Endothelial cell of umbilical vein (primary cell): ENCODE results near the gene HCN1. TPM values are rescaled to one million over a fixed set of nuclear protein-coding genes. Genes with fewer than 3 reads are reported as not detected.
A peak's percentile ranks its signal among the peaks of the same experiment; 100 is the strongest.

ENCODE experiments used
- BruUV-seq: library from RNA; stranded (reverse); fragments of 400-500 nt; replicated peaks from 2 replicates; lab custom pipeline; 2021; lab: Mats Ljungman, UMichigan
- CTCF ChIA-PET: fragments of 300-600, 350-600 bp; sonication (Branson Sonifier 250); formaldehyde crosslinking; loops from one replicate; lab custom pipeline; 2021; ENCODE audit warnings: antibody characterized with exemption, inconsistent platforms; lab: Charles Lee
- POLR2A ChIA-PET: fragments of 300-600, 350-600 bp; sonication (Branson Sonifier 250); formaldehyde crosslinking; loops from one replicate; lab custom pipeline; 2021; ENCODE audit warnings: antibody characterized with exemption, inconsistent platforms; lab: Charles Lee
- DNase-seq: peaks from one replicate; pipeline ENCODE4 v3.0.0-alpha.2; 2011; ENCODE audit warnings: low read depth, low spot score
- FAIRE-seq: peaks from 2 replicates; lab custom pipeline; 2011; peaks lifted over from hg19 to GRCh38; lab: Jason Lieb, UNC
- H2AFZ ChIP-seq: 2 replicates; pipeline ENCODE4 v1.6.0; 2012; ENCODE audit warnings: low read depth, low read length, control low read depth, inconsistent platforms
- H3K27ac ChIP-seq: 2 replicates; pipeline ENCODE4 v1.5.1; 2011; ENCODE audit warnings: low read depth, mild to moderate bottlenecking, control low read depth, low read length, moderate library complexity; ENCODE audit not compliant: insufficient read depth
- H3K27me3 ChIP-seq, 2 experiments: 2 replicates each; pipeline versions ENCODE4 v1.6.0 to v1.6.1; 2011; ENCODE audit warnings: low read length in 2 of 2, mixed read lengths in 1 of 2; ENCODE audit not compliant: control insufficient read depth in 2 of 2, insufficient read depth in 2 of 2
- H3K36me3 ChIP-seq, 2 experiments: 2 replicates in 1 of 2; 3 replicates in 1 of 2; pipeline ENCODE4 v1.5.1; 2011; ENCODE audit warnings: low read length in 2 of 2, mild to moderate bottlenecking in 1 of 2, moderate library complexity in 1 of 2; ENCODE audit not compliant: control insufficient read depth in 2 of 2, insufficient read depth in 2 of 2; ENCODE audit errors: extremely low read depth in 1 of 2
- H3K4me1 ChIP-seq: 3 replicates; pipeline ENCODE4 v1.5.1; 2011; ENCODE audit warnings: mild to moderate bottlenecking, low read length; ENCODE audit not compliant: control insufficient read depth, insufficient read depth; ENCODE audit errors: extremely low read depth
- H3K4me2 ChIP-seq: 2 replicates; pipeline ENCODE4 v1.6.1; 2011; ENCODE audit warnings: low read length, control low read depth, mixed read lengths; ENCODE audit not compliant: insufficient read depth
- H3K4me3 ChIP-seq, 3 experiments: fragments of 200-600 bp in 1 of 3; sonication (generic), shearing (Covaris generic) in 1 of 3; replicated peaks in 1 of 3; 2 replicates each; pipeline ENCODE4 v1.5.1; 2011 to 2016; ENCODE audit warnings: control low read depth in 3 of 3, low read length in 3 of 3, mild to moderate bottlenecking in 2 of 3, inconsistent platforms in 1 of 3, low read depth in 1 of 3, moderate library complexity in 1 of 3; ENCODE audit not compliant: insufficient read depth in 1 of 3
- H3K79me2 ChIP-seq: 2 replicates; pipeline ENCODE4 v1.6.0; 2012; ENCODE audit warnings: low read length, inconsistent platforms; ENCODE audit not compliant: control insufficient read depth, insufficient read depth
- H3K9ac ChIP-seq: replicated peaks from 2 replicates; pipeline ENCODE3; 2011; ENCODE audit warnings: low read length, control low read depth; ENCODE audit not compliant: insufficient read depth; ENCODE audit errors: extremely low read depth
- H3K9me1 ChIP-seq: replicated peaks from 3 replicates; pipeline ENCODE4 v1.6.0; 2011; ENCODE audit warnings: mild to moderate bottlenecking, low read length; ENCODE audit not compliant: control insufficient read depth, insufficient read depth; ENCODE audit errors: extremely low read depth
- H3K9me3 ChIP-seq: replicated peaks from 2 replicates; pipeline ENCODE4 v1.5.1; 2012; ENCODE audit warnings: low read length, inconsistent platforms; ENCODE audit not compliant: control insufficient read depth, insufficient read depth
- H4K20me1 ChIP-seq: replicated peaks from 2 replicates; pipeline ENCODE3; 2011; ENCODE audit warnings: mild to moderate bottlenecking, low read length; ENCODE audit not compliant: control insufficient read depth, insufficient read depth; ENCODE audit errors: extremely low read depth
- EZH2 ChIP-seq: IDR thresholded peaks from 2 replicates; pipeline ENCODE4 v1.6.1; 2012; ENCODE audit warnings: borderline replicate concordance, low read depth, mild to moderate bottlenecking, moderate library complexity, low read length, inconsistent platforms; ENCODE audit not compliant: severe bottlenecking
- GATA2 ChIP-seq: IDR thresholded peaks from 2 replicates; pipeline ENCODE4 v1.7.0; 2011; ENCODE audit warnings: low read depth, mild to moderate bottlenecking, moderate library complexity, mixed read lengths, low read length; ENCODE audit not compliant: insufficient read length, insufficient read depth
- JUN ChIP-seq: IDR thresholded peaks from 2 replicates; pipeline ENCODE4 v1.6.1; 2011; ENCODE audit warnings: borderline replicate concordance, low read depth; ENCODE audit not compliant: insufficient read length, insufficient read depth
- MYC ChIP-seq: IDR thresholded peaks from one replicate; pipeline ENCODE4 v1.6.1; 2011; ENCODE audit warnings: mild to moderate bottlenecking, low read depth, low read length
- POLR2A ChIP-seq: IDR thresholded peaks from 2 replicates; pipeline ENCODE4 v1.6.1; 2012; ENCODE audit warnings: low read depth, mild to moderate bottlenecking, control low read depth, low read length
- POLR2AphosphoS5 ChIP-seq: IDR thresholded peaks from 2 replicates; pipeline ENCODE4 v1.6.1; 2012; ENCODE audit warnings: low read depth, mild to moderate bottlenecking, control low read depth, low read length, moderate library complexity; ENCODE audit not compliant: insufficient read depth
- dilution Hi-C: fragments of 300-500 bp; cut with MboI; formaldehyde crosslinking; loops from one replicate; pipeline ENCODE4 v1.15.0; 2019; ENCODE audit warnings: low sequenced_read_pairs; ENCODE audit not compliant: extremely low pct_ligation_motif_present
- intact Hi-C: fragments of 100-400 bp; cut with micrococcal nuclease; formaldehyde crosslinking; loops from one replicate; pipeline ENCODE4 v1.10.0; 2022
- polyA plus RNA-seq, 4 experiments: library from polyadenylated mRNA; depleted of rRNA in 3 of 4; stranded (reverse) in 3 of 4; unstranded in 1 of 4; fragments of >200 nt; gene quantifications; 2 replicates each; pipeline versions ENCODE4 v1.2.1 to v1.2.3, GENCODE V29; 2011 to 2012; ENCODE audit warnings: missing spikeins in 1 of 4
- total RNA-seq: library from RNA; stranded (reverse); gene quantifications from 2 replicates; pipeline ENCODE4 v1.2.3, GENCODE V29; 2021
- TF ChIP-seq, protein P1 (sequence below), 2 donors: IDR thresholded peaks; 1 replicate in 1 of 2; 2 replicates in 1 of 2; pipeline ENCODE4 v1.5.1; 2011; ENCODE audit warnings: low read length in 2 of 2, mild to moderate bottlenecking in 2 of 2, moderate library complexity in 2 of 2, control low read depth in 1 of 2, inconsistent platforms in 1 of 2, low read depth in 1 of 2; ENCODE audit not compliant: insufficient read depth in 1 of 2; ENCODE audit errors: extremely low read depth in 1 of 2

The HCN1 gene
- total and polyA plus RNA-seq, 2 donors (not counting 3 experiments of a cell fraction or from before 2014, with no cell fraction given) = not detected

- no peak for TF ChIP-seq POLR2A
- no peak for TF ChIP-seq GATA2
- no peak for TF ChIP-seq EZH2
- TF ChIP-seq POLR2AphosphoS5 = no peak
- no peak for TF ChIP-seq JUN
- TF ChIP-seq MYC = no peak
- intact Hi-C loops (no loop called here), dilution Hi-C loops (no loop called here)
- Histone ChIP-seq H3K4me3 (no peak overlapping the region), H3K4me2 (no peak overlapping the region), H3K9me1 (no peaks in the 10 kb centered on the region), H3K36me3 (no peaks in the 10 kb centered on the region), H4K20me1 (no peaks in the 10 kb centered on the region), H3K9me3 (no peaks in the 10 kb centered on the region), H3K27ac (no peak overlapping the region), H3K4me1 (no peaks in the 10 kb centered on the region), H3K79me2 (no peaks in the 10 kb centered on the region), H3K27me3 (no peaks in the 10 kb centered on the region), H2AFZ (no peak overlapping the region), H3K9ac (no peak overlapping the region)
- POLR2A ChIA-PET = no interaction called here
- FAIRE-seq (no peak), DNase-seq (no peak)
- BruUV-seq = no TSS peak
- CTCF ChIA-PET = interaction anchor here (0.9 kb wide), 1 partner anchor 495 kb away, joined by 3 read pairs; no protein-coding TSS in a partner anchor
Observed at GRCh38 chr5:45532826-45533624, 163.2 kb downstream of the HCN1 start.

- no peaks in the 10 kb centered on the region for H3K36me3 ChIP-seq
- TF ChIP-seq POLR2A = no peak
- TF ChIP-seq, protein P1, sequence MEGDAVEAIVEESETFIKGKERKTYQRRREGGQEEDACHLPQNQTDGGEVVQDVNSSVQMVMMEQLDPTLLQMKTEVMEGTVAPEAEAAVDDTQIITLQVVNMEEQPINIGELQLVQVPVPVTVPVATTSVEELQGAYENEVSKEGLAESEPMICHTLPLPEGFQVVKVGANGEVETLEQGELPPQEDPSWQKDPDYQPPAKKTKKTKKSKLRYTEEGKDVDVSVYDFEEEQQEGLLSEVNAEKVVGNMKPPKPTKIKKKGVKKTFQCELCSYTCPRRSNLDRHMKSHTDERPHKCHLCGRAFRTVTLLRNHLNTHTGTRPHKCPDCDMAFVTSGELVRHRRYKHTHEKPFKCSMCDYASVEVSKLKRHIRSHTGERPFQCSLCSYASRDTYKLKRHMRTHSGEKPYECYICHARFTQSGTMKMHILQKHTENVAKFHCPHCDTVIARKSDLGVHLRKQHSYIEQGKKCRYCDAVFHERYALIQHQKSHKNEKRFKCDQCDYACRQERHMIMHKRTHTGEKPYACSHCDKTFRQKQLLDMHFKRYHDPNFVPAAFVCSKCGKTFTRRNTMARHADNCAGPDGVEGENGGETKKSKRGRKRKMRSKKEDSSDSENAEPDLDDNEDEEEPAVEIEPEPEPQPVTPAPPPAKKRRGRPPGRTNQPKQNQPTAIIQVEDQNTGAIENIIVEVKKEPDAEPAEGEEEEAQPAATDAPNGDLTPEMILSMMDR (IDR thresholded peaks at IDR 0.05; ENCODE audit: extremely low read depth in 1 of 2, insufficient read depth in 1 of 2, low read depth in 1 of 2, low read length in 2 of 2) = peak in 1 of 2 donors; percentile 54
- POLR2A ChIA-PET = no interaction called here
Observed at GRCh38 chr5:45521067-45521466, 175.1 kb downstream of the HCN1 start.

More at GRCh38 chr5:45521067-45521466, 175.1 kb downstream of the HCN1 start:
- intact Hi-C loops (loop anchor here (1.0 to 5.0 kb wide), 4 partner anchors 483 to 984 kb away; no protein-coding TSS in a partner anchor), dilution Hi-C loops (no loop called here)
- Histone ChIP-seq H4K20me1 (no peaks in the 10 kb centered on the region), H3K4me2 (no peak overlapping the region), H3K9me1 (no peaks in the 10 kb centered on the region), H2AFZ (no peak overlapping the region), H3K4me3 (no peak overlapping the region), H3K4me1 (no peaks in the 10 kb centered on the region), H3K27me3 (no peaks in the 10 kb centered on the region), H3K9ac (no peak overlapping the region), H3K79me2 (no peaks in the 10 kb centered on the region), H3K9me3 (no peaks in the 10 kb centered on the region), H3K27ac (no peak overlapping the region)
- FAIRE-seq = peak; percentile 56
- no TSS peak for BruUV-seq
- CTCF ChIA-PET = interaction anchor here (1.2 to 2.7 kb wide), 4 partner anchors 13 to 1189 kb away, joined by 3 to 26 read pairs (median 6); no protein-coding TSS in a partner anchor
- DNase-seq = peak; percentile 63
